ENCODE results near the gene MAGI2. TPM values are rescaled to one million over a fixed set of nuclear protein-coding genes. Genes with fewer than 3 reads are reported as not detected.

Gene MAGI2
- total and polyA plus RNA-seq, 2 experiments from 2014 or later: 16.8 to 24.7 TPM

- TF ChIP-seq, protein P1, sequence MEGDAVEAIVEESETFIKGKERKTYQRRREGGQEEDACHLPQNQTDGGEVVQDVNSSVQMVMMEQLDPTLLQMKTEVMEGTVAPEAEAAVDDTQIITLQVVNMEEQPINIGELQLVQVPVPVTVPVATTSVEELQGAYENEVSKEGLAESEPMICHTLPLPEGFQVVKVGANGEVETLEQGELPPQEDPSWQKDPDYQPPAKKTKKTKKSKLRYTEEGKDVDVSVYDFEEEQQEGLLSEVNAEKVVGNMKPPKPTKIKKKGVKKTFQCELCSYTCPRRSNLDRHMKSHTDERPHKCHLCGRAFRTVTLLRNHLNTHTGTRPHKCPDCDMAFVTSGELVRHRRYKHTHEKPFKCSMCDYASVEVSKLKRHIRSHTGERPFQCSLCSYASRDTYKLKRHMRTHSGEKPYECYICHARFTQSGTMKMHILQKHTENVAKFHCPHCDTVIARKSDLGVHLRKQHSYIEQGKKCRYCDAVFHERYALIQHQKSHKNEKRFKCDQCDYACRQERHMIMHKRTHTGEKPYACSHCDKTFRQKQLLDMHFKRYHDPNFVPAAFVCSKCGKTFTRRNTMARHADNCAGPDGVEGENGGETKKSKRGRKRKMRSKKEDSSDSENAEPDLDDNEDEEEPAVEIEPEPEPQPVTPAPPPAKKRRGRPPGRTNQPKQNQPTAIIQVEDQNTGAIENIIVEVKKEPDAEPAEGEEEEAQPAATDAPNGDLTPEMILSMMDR (IDR thresholded peaks at IDR 0.05; ENCODE audit: low read depth, low read length): no peak
- no peak for DNase-seq (ENCODE audit: low read depth in 1 of 2, low spot score in 1 of 2)
- no peaks in the 10 kb centered on the region for H3K9me3 ChIP-seq (ENCODE audit: low read depth)
- no peaks in the 10 kb centered on the region for H3K36me3 ChIP-seq
- H3K4me1 ChIP-seq (ENCODE audit: low read depth): no peaks in the 10 kb centered on the region
- no peak overlapping the region for H3K27ac ChIP-seq
- H3K4me3 ChIP-seq: no peak overlapping the region
- no peaks in the 10 kb centered on the region for H3K27me3 ChIP-seq
Observed at GRCh38 chr7:78953090-78953489, 500.4 kb downstream of the MAGI2 start.

DNA sequence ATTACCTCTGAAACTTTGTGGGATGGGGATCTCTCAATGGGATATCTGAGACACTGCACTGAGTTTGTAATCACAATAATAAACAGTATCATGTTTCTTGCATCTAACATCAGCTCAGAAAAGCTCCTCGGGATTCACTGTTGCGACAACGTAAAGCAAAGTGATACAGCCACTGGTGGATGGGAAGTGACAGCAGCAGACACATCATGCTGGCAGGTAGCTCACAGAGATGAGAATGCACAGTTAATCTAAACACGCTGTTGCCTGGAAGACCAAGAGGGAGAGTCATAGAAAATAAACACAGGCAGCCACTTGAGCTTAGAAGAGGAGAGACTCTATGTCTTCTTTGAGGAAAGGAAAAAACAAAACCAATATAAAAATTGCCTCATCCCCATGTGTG, 513.8 kb downstream of the MAGI2 start:
- no peaks in the 10 kb centered on the region for H3K27me3 ChIP-seq
- H3K4me1 ChIP-seq (ENCODE audit: low read depth): no peaks in the 10 kb centered on the region
- no peaks in the 10 kb centered on the region for H3K9me3 ChIP-seq (ENCODE audit: low read depth)
- H3K36me3 ChIP-seq: no peaks in the 10 kb centered on the region
- no peak overlapping the region for H3K27ac ChIP-seq
- DNase-seq (ENCODE audit: low read depth in 1 of 2, low spot score in 1 of 2): no peak
- H3K4me3 ChIP-seq: no peak overlapping the region
- TF ChIP-seq, protein P1 (IDR thresholded peaks at IDR 0.05; ENCODE audit: low read depth, low read length): no peak

GRCh38 chr7:78924581-78924980, 528.9 kb downstream of the MAGI2 start:
- no peaks in the 10 kb centered on the region for H3K9me3 ChIP-seq (ENCODE audit: low read depth)
- TF ChIP-seq, protein P1 (IDR thresholded peaks at IDR 0.05; ENCODE audit: low read depth, low read length): no peak
- H3K36me3 ChIP-seq: no peaks in the 10 kb centered on the region
- peak; percentile 21 to 49 for DNase-seq (ENCODE audit: low read depth in 1 of 2, low spot score in 1 of 2)
- no peaks in the 10 kb centered on the region for H3K4me1 ChIP-seq (ENCODE audit: low read depth)
- no peaks in the 10 kb centered on the region for H3K27me3 ChIP-seq
- no peak overlapping the region for H3K4me3 ChIP-seq
- no peak overlapping the region for H3K27ac ChIP-seq

DNA sequence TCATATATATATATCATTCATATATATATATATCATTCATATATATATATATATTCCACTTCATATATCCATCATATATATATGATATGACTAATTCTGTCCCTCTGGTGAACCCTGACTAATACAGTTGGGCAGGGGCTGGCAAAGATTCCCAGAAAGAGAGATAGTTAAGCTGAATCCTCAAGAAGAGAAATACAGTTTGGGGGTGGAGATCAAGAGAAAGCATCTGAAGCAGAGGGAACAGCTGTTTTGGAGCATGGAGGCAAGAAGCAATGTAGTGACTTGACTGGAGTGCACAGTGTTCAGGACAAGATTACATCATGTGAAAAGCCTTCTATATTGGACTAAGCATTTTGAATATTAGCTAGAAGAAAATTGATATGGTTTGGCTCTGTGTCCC, 540.7 kb downstream of the MAGI2 start:
- H3K4me3 ChIP-seq: no peak overlapping the region
- no peaks in the 10 kb centered on the region for H3K27me3 ChIP-seq
- H3K27ac ChIP-seq: no peak overlapping the region
- no peaks in the 10 kb centered on the region for H3K9me3 ChIP-seq (ENCODE audit: low read depth)
- no peaks in the 10 kb centered on the region for H3K4me1 ChIP-seq (ENCODE audit: low read depth)
- H3K36me3 ChIP-seq: no peaks in the 10 kb centered on the region
- peak in 1 of 2 donors; percentile 1 for DNase-seq (ENCODE audit: low read depth in 1 of 2, low spot score in 1 of 2)
- TF ChIP-seq, protein P1 (IDR thresholded peaks at IDR 0.05; ENCODE audit: low read depth, low read length): no peak

GRCh38 chr7:78906735-78907134, 546.7 kb downstream of the MAGI2 start:
- H3K27ac ChIP-seq: no peak overlapping the region
- H3K9me3 ChIP-seq (ENCODE audit: low read depth): no peaks in the 10 kb centered on the region
- TF ChIP-seq, protein P1 (IDR thresholded peaks at IDR 0.05; ENCODE audit: low read depth, low read length): no peak
- no peaks in the 10 kb centered on the region for H3K36me3 ChIP-seq
- H3K4me3 ChIP-seq: no peak overlapping the region
- no peaks in the 10 kb centered on the region for H3K4me1 ChIP-seq (ENCODE audit: low read depth)
- DNase-seq (ENCODE audit: low read depth in 1 of 2, low spot score in 1 of 2): no peak
- H3K27me3 ChIP-seq: no peaks in the 10 kb centered on the region

- Histone ChIP-seq H3K4me3 (no peak overlapping the region), H3K9me3 (ENCODE audit: low read depth) (no peaks in the 10 kb centered on the region), H3K4me1 (ENCODE audit: low read depth) (no peaks in the 10 kb centered on the region), H3K36me3 (no peaks in the 10 kb centered on the region), H3K27me3 (no peaks in the 10 kb centered on the region), H3K27ac (no peak overlapping the region)
- DNase-seq (ENCODE audit: low read depth in 1 of 2, low spot score in 1 of 2): no peak
- TF ChIP-seq, protein P1 (IDR thresholded peaks at IDR 0.05; ENCODE audit: low read depth, low read length): no peak
Observed at GRCh38 chr7:78905436-78905835, 548.0 kb downstream of the MAGI2 start.

Data from cardiac muscle cell (in vitro differentiated cells and primary cell).